ENCODE results near the gene NPY2R.

NPY2R gene, protein sequence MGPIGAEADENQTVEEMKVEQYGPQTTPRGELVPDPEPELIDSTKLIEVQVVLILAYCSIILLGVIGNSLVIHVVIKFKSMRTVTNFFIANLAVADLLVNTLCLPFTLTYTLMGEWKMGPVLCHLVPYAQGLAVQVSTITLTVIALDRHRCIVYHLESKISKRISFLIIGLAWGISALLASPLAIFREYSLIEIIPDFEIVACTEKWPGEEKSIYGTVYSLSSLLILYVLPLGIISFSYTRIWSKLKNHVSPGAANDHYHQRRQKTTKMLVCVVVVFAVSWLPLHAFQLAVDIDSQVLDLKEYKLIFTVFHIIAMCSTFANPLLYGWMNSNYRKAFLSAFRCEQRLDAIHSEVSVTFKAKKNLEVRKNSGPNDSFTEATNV

DNA sequence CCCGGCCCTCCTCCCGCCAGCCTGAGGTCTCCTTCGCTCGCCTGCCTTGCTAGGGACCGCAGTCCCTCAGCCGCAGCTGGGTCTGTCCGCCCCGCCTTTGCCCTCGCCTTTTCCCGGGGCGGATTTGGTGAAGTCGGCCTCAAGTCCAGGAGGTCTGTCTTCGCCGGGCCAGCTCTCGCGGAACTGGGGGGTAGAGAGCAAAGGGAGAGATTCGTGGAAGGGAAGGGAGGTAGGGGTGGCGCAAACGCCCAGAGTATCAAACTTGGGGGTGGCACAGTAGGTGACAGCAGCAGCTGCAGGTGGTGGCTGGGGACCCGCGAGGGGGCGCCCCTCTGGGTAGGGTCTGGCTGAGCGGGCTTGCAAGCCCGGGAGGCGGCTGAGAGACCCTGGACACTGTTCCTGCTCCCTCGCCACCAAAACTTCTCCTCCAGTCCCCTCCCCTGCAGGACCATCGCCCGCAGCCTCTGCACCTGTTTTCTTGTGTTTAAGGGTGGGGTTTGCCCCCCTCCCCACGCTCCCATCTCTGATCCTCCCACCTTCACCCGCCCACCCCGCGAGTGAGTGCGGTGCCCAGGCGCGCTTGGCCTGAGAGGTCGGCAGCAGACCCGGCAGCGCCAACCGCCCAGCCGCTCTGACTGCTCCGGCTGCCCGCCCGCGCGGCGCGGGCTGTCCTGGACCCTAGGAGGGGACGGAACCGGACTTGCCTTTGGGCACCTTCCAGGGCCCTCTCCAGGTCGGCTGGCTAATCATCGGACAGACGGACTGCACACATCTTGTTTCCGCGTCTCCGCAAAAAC, at the start of gene NPY2R:
Gene NPY2R, plus strand, starts transcription at position 379 of the 797 bp plus-strand sequence. CDS start 5,304 bp downstream, outside the sequence.
- DNase-seq: no peak

- DNase-seq: no peak
Measured at GRCh38 chr4:155161357-155161756, 47.1 kb upstream of the NPY2R start.

DNA sequence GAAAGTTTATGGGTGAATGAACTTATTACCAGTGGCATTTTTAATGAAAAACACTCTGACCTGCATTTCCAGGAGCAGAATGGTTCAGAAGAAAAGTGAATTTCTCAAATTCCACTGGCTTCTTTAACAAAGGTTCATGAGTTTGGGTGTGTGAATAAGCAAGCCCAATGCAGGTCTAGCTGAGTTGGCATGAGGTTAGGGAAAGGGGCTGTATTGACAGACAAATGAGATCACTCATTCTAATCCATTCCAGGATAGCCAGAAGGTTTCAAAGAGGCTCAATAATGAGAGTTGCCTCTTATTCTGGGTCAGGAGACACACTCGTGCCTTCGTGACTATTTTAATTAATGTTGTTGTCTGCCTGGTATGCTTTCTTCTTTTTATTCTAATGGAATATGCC, 43.7 kb upstream of the NPY2R start:
- no peak for DNase-seq

GRCh38 chr4:155170569-155170968, 37.9 kb upstream of the NPY2R start:
- no peak for DNase-seq

GRCh38 chr4:155173371-155173770, 35.1 kb upstream of the NPY2R start:
- no peak for DNase-seq

GRCh38 chr4:155174668-155175067, 33.8 kb upstream of the NPY2R start:
- DNase-seq: no peak

DNA sequence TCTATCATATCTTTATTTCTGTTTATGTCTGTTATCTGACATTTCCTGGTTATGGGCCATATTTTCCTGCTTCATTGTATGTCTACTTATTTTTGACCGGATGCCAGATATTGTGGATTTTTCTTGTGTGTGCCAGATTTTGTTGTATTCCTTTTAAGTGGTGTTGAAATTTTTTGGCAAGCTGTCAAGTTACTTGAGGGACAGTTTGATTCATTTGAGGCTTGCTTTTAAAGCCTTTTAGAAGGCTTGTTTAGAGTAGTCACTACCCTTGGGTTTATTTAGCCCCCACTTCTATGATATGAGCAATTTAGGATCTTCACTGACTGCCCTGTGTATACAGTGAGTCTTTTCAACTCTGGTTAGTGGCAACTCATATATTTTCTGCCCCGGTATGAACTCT, 29.2 kb upstream of the NPY2R start:
- DNase-seq: no peak

DNA sequence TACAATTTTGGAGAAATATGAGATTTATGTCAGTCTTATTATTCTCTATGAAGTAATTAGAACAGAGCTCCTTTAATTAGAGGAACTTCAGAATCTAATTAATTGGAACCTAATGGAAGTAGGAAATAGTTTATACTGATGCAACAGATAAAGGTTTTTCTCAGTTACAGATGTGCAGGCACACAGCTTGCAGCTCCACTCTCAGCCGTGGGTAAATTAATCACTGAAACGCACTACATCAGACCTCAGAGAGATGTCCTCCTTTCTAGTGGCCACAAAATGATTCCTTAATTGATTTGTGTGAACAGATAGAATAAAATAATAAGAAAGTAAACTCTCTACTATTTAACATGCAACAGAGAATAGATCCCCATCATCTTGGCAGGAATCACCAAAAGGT, 21.5 kb upstream of the NPY2R start:
- no peak for DNase-seq

DNA sequence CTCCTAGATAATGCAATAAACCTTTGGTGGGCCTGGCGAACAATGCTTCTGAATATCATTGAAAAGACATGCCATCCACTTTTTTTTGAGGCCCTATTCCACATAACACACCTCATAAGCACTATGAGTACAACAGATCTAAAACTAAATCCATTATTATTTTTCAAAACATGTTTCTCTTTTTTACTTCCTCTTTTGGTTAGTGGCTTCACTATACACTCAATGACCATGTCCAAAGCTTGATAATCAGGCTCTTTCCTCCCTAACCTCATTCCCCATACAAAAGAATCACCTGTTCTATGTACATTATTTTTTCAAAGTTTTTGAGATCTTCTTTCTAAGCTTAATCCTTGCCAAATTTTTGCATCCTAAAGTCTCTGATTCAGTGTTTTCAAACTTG, 20.4 kb upstream of the NPY2R start:
- no peak for DNase-seq

- DNase-seq: no peak
Measured at GRCh38 chr4:155190099-155190498, 18.3 kb upstream of the NPY2R start.

GRCh38 chr4:155197757-155198156, 10.7 kb upstream of the NPY2R start:
- no peak for DNase-seq

GRCh38 chr4:155207534-155208257, 740 bp upstream of the NPY2R start:
- DNase-seq: no peak

- no peak for DNase-seq
Measured at GRCh38 chr4:155220025-155220424, 11.6 kb downstream of the NPY2R start.

- DNase-seq: no peak
Measured at GRCh38 chr4:155227131-155227530, 18.7 kb downstream of the NPY2R start.

GRCh38 chr4:155228713-155229112, 20.3 kb downstream of the NPY2R start:
- no peak for DNase-seq

DNA sequence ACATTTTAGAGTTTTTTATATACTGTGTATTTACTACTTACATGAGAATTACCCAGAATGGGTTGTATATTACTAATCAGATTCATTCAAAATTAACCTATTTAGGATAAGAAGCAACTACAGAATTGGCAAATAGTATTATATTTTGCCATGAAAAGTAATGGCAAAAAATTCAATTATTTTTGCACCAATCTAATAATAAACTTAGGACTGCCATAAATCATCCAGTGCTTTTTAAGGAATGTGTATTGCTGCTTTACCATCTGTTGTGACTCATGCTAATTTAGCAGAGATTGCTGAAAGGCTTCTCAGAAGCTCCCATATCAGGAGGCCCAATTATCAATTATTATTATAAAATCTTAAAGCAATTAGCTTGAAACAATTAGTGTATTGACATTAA, 24.0 kb downstream of the NPY2R start:
- DNase-seq: no peak

- DNase-seq: no peak
Measured at GRCh38 chr4:155234206-155234605, 25.8 kb downstream of the NPY2R start.

- DNase-seq: no peak
Measured at GRCh38 chr4:155237567-155237966, 29.1 kb downstream of the NPY2R start.

- DNase-seq: no peak
Measured at GRCh38 chr4:155241225-155241624, 32.8 kb downstream of the NPY2R start.

- DNase-seq: no peak
Measured at GRCh38 chr4:155241664-155242063, 33.2 kb downstream of the NPY2R start.

DNA sequence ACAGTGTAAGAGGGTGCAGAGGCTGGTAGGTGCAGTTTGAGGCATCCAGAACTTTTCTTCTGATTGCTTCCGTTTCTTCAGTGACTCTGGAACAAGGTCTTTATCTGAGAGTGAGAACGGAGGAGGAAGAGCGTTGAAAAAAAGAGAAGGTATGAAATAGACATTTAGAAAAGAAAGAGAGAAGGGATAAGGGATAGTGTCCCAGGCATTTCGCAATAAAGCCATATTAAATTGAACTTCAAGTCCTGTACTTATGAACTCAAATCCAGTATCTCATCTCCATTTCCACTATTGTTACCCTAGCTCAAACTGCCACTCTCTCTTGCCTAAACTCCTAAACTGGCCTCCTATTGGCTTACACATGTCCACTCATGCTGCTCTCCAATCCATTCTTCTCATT, 36.7 kb downstream of the NPY2R start:
- no peak for DNase-seq

- no peak for DNase-seq
Measured at GRCh38 chr4:155248002-155248896, 39.8 kb downstream of the NPY2R start.

Data from NCI-H1436 (cell line).